A549 (cell line): ENCODE data around the gene MRPL58.

Experiments used
- CHD4 ChIP-seq: fragments of 200-600 bp; sonication (generic); IDR thresholded peaks from 2 replicates; pipeline ENCODE4 v1.6.1; 2016; ENCODE audit warnings: antibody characterized with exemption, mild to moderate bottlenecking, borderline replicate concordance
- CTCF ChIP-seq: fragments of >200 bp; sonication (Bioruptor Twin); formaldehyde crosslinking; IDR thresholded peaks from 3 replicates; pipeline ENCODE4 v1.5.1; 2016
- HDAC2 ChIP-seq: fragments of 200-600 bp; sonication (generic); IDR thresholded peaks from 2 replicates; pipeline ENCODE4 v1.6.1; 2016
- NR3C1 ChIP-seq: fragments of >200 bp; sonication (Bioruptor Twin); formaldehyde crosslinking; IDR thresholded peaks from 3 replicates; pipeline ENCODE4 v1.6.1; 2017
- PHF8 ChIP-seq: fragments of 200-600 bp; sonication (generic); IDR thresholded peaks from 2 replicates; pipeline ENCODE4 v1.6.1; 2016; ENCODE audit warnings: low read depth, mild to moderate bottlenecking, antibody characterized with exemption, moderate library complexity, borderline replicate concordance
- REST ChIP-seq: fragments of 200-600 bp; sonication (generic); IDR thresholded peaks from 2 replicates; pipeline ENCODE4 v1.6.1; 2016; ENCODE audit warnings: antibody characterized with exemption, mild to moderate bottlenecking, moderate library complexity
- RFX5 ChIP-seq: fragments of 450-650 bp; IDR thresholded peaks from 2 replicates; pipeline ENCODE4 v1.7.1; 2014; ENCODE audit warnings: antibody characterized with exemption, mild to moderate bottlenecking, moderate library complexity
- RNF2 ChIP-seq: fragments of 200-600 bp; sonication (generic); IDR thresholded peaks from 2 replicates; pipeline ENCODE4 v1.6.1; 2016; ENCODE audit warnings: low read depth, mild to moderate bottlenecking, antibody characterized with exemption, moderate library complexity, borderline replicate concordance
- USF2 ChIP-seq: fragments of 450-650 bp; IDR thresholded peaks from 2 replicates; pipeline ENCODE4 v1.6.1; 2014; ENCODE audit warnings: antibody characterized with exemption

GRCh38 chr17:75006653-75007052 is 5.8 kb upstream of the MRPL58 start:
- TF ChIP-seq CTCF (0 out of 3 replicates have a peak, but pooled peaks have one; percentile 13), HDAC2 (no peak), USF2 (no peak), REST (no peak), RNF2 (no peak), RFX5 (no peak), CHD4 (no peak), NR3C1 (no peak), PHF8 (no peak)
